Neuron (in vitro differentiated cells): Measurements from ENCODE around the gene PLEKHA8.

Source experiments
- H2AFZ ChIP-seq: one replicate; pipeline ENCODE4 v1.6.1; 2013; ENCODE audit warnings: low read depth, mild to moderate bottlenecking, inconsistent platforms, low read length, moderate library complexity
- H3K27me3 ChIP-seq: one replicate; pipeline ENCODE4 v1.6.1; 2013; ENCODE audit warnings: low read length; ENCODE audit not compliant: insufficient read depth
- H3K36me3 ChIP-seq: one replicate; pipeline ENCODE4 v1.6.1; 2013; ENCODE audit warnings: low read length; ENCODE audit not compliant: insufficient read depth
- H3K4me1 ChIP-seq: one replicate; pipeline ENCODE4 v1.6.1; 2013; ENCODE audit warnings: low read length; ENCODE audit not compliant: insufficient read depth
- H3K4me3 ChIP-seq: 2 replicates; pipeline ENCODE4 v1.5.1; 2013; ENCODE audit warnings: mild to moderate bottlenecking, low read length, moderate library complexity
- H3K9me3 ChIP-seq: one replicate; pipeline ENCODE4 v1.6.1; 2013; ENCODE audit warnings: low read length

The PLEKHA8 gene

GRCh38 chr7:30112103-30112713 is 84.0 kb downstream of the PLEKHA8 start:
- Histone ChIP-seq H3K4me1 (no peaks in the 10 kb centered on the region), H3K36me3 (no peaks in the 10 kb centered on the region), H3K27me3 (no peaks in the 10 kb centered on the region), H2AFZ (no peak overlapping the region), H3K9me3 (peaks cover 8% of the 10 kb centered on the region), H3K4me3 (no peak overlapping the region)

GRCh38 chr7:30113144-30113543 is 84.9 kb downstream of the PLEKHA8 start:
- Histone ChIP-seq H3K36me3 (no peaks in the 10 kb centered on the region), H3K4me3 (no peak overlapping the region), H3K4me1 (no peaks in the 10 kb centered on the region), H3K9me3 (peaks cover 8% of the 10 kb centered on the region), H3K27me3 (no peaks in the 10 kb centered on the region), H2AFZ (no peak overlapping the region)

GRCh38 chr7:30114536-30115238 is 86.5 kb downstream of the PLEKHA8 start:
- H3K9me3 ChIP-seq, result peaks cover 5% of the 10 kb centered on the region
- H3K4me3 ChIP-seq, result no peak overlapping the region
- no peaks in the 10 kb centered on the region for H3K36me3 ChIP-seq
- no peaks in the 10 kb centered on the region for H3K4me1 ChIP-seq
- H2AFZ ChIP-seq, result no peak overlapping the region
- no peaks in the 10 kb centered on the region for H3K27me3 ChIP-seq

GRCh38 chr7:30115709-30116297 is 87.6 kb downstream of the PLEKHA8 start:
- no peaks in the 10 kb centered on the region for H3K4me1 ChIP-seq
- H3K36me3 ChIP-seq, result no peaks in the 10 kb centered on the region
- H3K4me3 ChIP-seq, result no peak overlapping the region
- peaks cover 5% of the 10 kb centered on the region for H3K9me3 ChIP-seq
- no peaks in the 10 kb centered on the region for H3K27me3 ChIP-seq
- no peak overlapping the region for H2AFZ ChIP-seq

GRCh38 chr7:30116771-30117170 is 88.6 kb downstream of the PLEKHA8 start:
- H3K4me1 ChIP-seq, result no peaks in the 10 kb centered on the region
- H2AFZ ChIP-seq, result no peak overlapping the region
- no peaks in the 10 kb centered on the region for H3K27me3 ChIP-seq
- no peaks in the 10 kb centered on the region for H3K36me3 ChIP-seq
- no peak overlapping the region for H3K4me3 ChIP-seq
- peaks cover 5% of the 10 kb centered on the region for H3K9me3 ChIP-seq

GRCh38 chr7:30117896-30118295 is 89.7 kb downstream of the PLEKHA8 start:
- Histone ChIP-seq H3K4me3 (no peak overlapping the region), H3K36me3 (no peaks in the 10 kb centered on the region), H2AFZ (no peak overlapping the region), H3K9me3 (peaks cover 2% of the 10 kb centered on the region), H3K27me3 (no peaks in the 10 kb centered on the region), H3K4me1 (no peaks in the 10 kb centered on the region)

- no peaks in the 10 kb centered on the region for H3K4me1 ChIP-seq
Measured at GRCh38 chr7:30119890-30120577, 91.8 kb downstream of the PLEKHA8 start.

GRCh38 chr7:30133736-30134610 is 105.8 kb downstream of the PLEKHA8 start:
- Histone ChIP-seq H3K36me3 (no peaks in the 10 kb centered on the region), H3K4me3 (peak overlapping the region; percentile 64), H3K27me3 (no peaks in the 10 kb centered on the region), H3K4me1 (peaks cover 9% of the 10 kb centered on the region), H2AFZ (peak overlapping the region; percentile 57), H3K9me3 (no peaks in the 10 kb centered on the region)

More at GRCh38 chr7:30119890-30120577, 91.8 kb downstream of the PLEKHA8 start:
- no peak overlapping the region for H2AFZ ChIP-seq
- no peaks in the 10 kb centered on the region for H3K9me3 ChIP-seq
- no peaks in the 10 kb centered on the region for H3K27me3 ChIP-seq
- no peak overlapping the region for H3K4me3 ChIP-seq
- no peaks in the 10 kb centered on the region for H3K36me3 ChIP-seq

- Histone ChIP-seq H3K27me3 (no peaks in the 10 kb centered on the region), H3K4me3 (peak within 1 kb of the TSS; percentile 64), H2AFZ (peak within 1 kb of the TSS; percentile 80), H3K9me3 (no peaks in the 10 kb centered on the region), H3K36me3 (no peaks in the 10 kb centered on the region), H3K4me1 (peaks cover 9% of the 10 kb centered on the region)
Measured at GRCh38 chr7:30134611-30135300, 106.5 kb downstream of the PLEKHA8 start, which contains the start of gene MTURN. Gene MTURN, plus strand, starts transcription at chr7:30134986. Its CDS starts 151 bp downstream, at chr7:30135137.

GRCh38 chr7:30135301-30136116 is 107.3 kb downstream of the PLEKHA8 start:
- H3K9me3 ChIP-seq, result no peaks in the 10 kb centered on the region
- H3K4me3 ChIP-seq, result peak overlapping the region; percentile 64
- peak overlapping the region; percentile 80 for H2AFZ ChIP-seq
- H3K36me3 ChIP-seq, result no peaks in the 10 kb centered on the region
- H3K4me1 ChIP-seq, result peaks cover 9% of the 10 kb centered on the region
- no peaks in the 10 kb centered on the region for H3K27me3 ChIP-seq

- H3K36me3 ChIP-seq, result no peaks in the 10 kb centered on the region
- H2AFZ ChIP-seq, result peak overlapping the region; percentile 80
- no peaks in the 10 kb centered on the region for H3K27me3 ChIP-seq
- peak overlapping the region; percentile 64 for H3K4me3 ChIP-seq
- H3K4me1 ChIP-seq, result peaks cover 9% of the 10 kb centered on the region
- no peaks in the 10 kb centered on the region for H3K9me3 ChIP-seq
Measured at GRCh38 chr7:30136117-30136731, 108.0 kb downstream of the PLEKHA8 start.
